NT2/D1 (cell line): ENCODE data around the gene GBA3.

Experiments
- YY1 ChIP-seq: IDR thresholded peaks from 2 replicates; pipeline ENCODE4 v1.6.1; 2011; ENCODE audit not compliant: insufficient read length, insufficient read depth
- ZNF274 ChIP-seq: IDR thresholded peaks from 2 replicates; pipeline ENCODE4 v1.6.1; 2011; ENCODE audit warnings: mild to moderate bottlenecking, low read depth, low read length

DNA sequence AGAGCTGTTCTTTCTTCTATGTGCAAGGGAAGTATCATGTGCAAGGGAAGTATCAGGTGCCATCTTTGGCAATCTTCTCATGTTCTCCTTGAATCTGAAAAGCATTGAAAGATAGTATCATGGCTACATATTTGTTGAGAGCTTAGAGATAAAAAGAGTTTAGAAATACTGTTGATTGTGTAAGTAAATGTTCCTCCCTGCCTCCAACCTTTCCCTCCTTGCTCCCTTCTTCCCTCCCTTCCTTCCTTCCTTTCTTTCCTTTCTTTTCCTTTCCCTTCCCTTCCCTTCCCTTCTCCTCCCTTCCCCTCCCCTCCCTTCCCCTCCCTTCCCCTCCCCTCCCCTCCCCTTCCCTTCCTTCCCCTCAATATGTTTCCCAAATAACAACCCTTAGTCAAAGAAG lies 108.7 kb downstream of the GBA3 start:
- TF ChIP-seq ZNF274 (no peak), YY1 (no peak)
